IMR-90 (cell line): ENCODE results near the gene FANCE. TPM values are rescaled to one million over a fixed set of nuclear protein-coding genes. Genes with fewer than 3 reads are reported as not detected.

Source experiments
- ATAC-seq: fragments of 200-7000 bp; cut with Tn5 transposase; 2 replicates; pipeline ENCODE4 v1.9.1; 2020; ENCODE audit warnings: low read depth, mild to moderate bottlenecking, moderate library complexity
- BruUV-seq: library from RNA; stranded (reverse); fragments of 400-500 nt; replicated peaks from 2 replicates; lab custom pipeline; 2021; lab: Mats Ljungman, UMichigan
- CTCF ChIA-PET: fragments of 300-600 bp; formaldehyde crosslinking; extraction: SDS; loops from one replicate; lab custom pipeline; 2021; ENCODE audit warnings: antibody characterized with exemption; lab: Yijun Ruan, JAX
- POLR2A ChIA-PET: fragments of 300-600 bp; sonication (Branson Sonifier 250); formaldehyde crosslinking; loops from one replicate; lab custom pipeline; 2022; ENCODE audit warnings: antibody characterized with exemption; ENCODE audit not compliant: unreplicated experiment; lab: Charles Lee
- DNase-seq: peaks from one replicate; pipeline ENCODE4 v3.0.0; 2013
- H2AFZ ChIP-seq: replicated peaks from 2 replicates; pipeline ENCODE3; 2013; ENCODE audit warnings: low read length, mild to moderate bottlenecking; ENCODE audit not compliant: poor library complexity
- H2AK5ac ChIP-seq: 2 replicates; pipeline ENCODE4 v1.6.1; 2013; ENCODE audit warnings: low read depth, low read length, inconsistent platforms
- H2AK9ac ChIP-seq: replicated peaks from 2 replicates; pipeline ENCODE3; 2013; ENCODE audit warnings: mild to moderate bottlenecking, low read depth, low read length, moderate library complexity; ENCODE audit not compliant: poor library complexity
- H2BK120ac ChIP-seq: 2 replicates; pipeline ENCODE4 v1.6.1; 2013; ENCODE audit warnings: low read depth, low read length, inconsistent platforms
- H2BK15ac ChIP-seq: 3 replicates; pipeline ENCODE4 v1.6.1; 2013; ENCODE audit warnings: low read depth, low read length, inconsistent platforms
- H2BK20ac ChIP-seq: 2 replicates; pipeline ENCODE4 v1.6.1; 2013; ENCODE audit warnings: low read depth, mild to moderate bottlenecking, inconsistent platforms, low read length, moderate library complexity
- H2BK5ac ChIP-seq: 2 replicates; pipeline ENCODE4 v1.6.1; 2013; ENCODE audit warnings: mild to moderate bottlenecking, low read depth, low read length, inconsistent platforms; ENCODE audit not compliant: poor library complexity, severe bottlenecking
- H3K14ac ChIP-seq: replicated peaks from 2 replicates; pipeline ENCODE4 v1.6.1; 2013; ENCODE audit warnings: low read depth, low read length, inconsistent platforms
- H3K18ac ChIP-seq: 2 replicates; pipeline ENCODE4 v1.6.1; 2013; ENCODE audit warnings: low read depth, low read length, control low read depth
- H3K23ac ChIP-seq: 2 replicates; pipeline ENCODE4 v1.6.1; 2013; ENCODE audit warnings: low read depth, low read length, inconsistent platforms
- H3K27ac ChIP-seq: 2 replicates; pipeline ENCODE4 v1.5.1; 2013; ENCODE audit warnings: mild to moderate bottlenecking, control low read depth, low read length; ENCODE audit not compliant: insufficient read depth
- H3K27me3 ChIP-seq: 2 replicates; pipeline ENCODE4 v1.6.1; 2013; ENCODE audit warnings: low read length; ENCODE audit not compliant: control insufficient read depth, insufficient read depth
- H3K36me3 ChIP-seq: 2 replicates; pipeline ENCODE4 v1.6.1; 2013; ENCODE audit warnings: low read length, mixed read lengths; ENCODE audit not compliant: control insufficient read depth, insufficient read depth
- H3K4ac ChIP-seq: 2 replicates; pipeline ENCODE4 v1.6.1; 2013; ENCODE audit warnings: low read depth, low read length, inconsistent platforms
- H3K4me1 ChIP-seq: 2 replicates; pipeline ENCODE4 v1.6.1; 2013; ENCODE audit warnings: low read length, mixed read lengths; ENCODE audit not compliant: control insufficient read depth, insufficient read depth
- H3K4me2 ChIP-seq: 2 replicates; pipeline ENCODE4 v1.6.1; 2013; ENCODE audit warnings: low read depth, mild to moderate bottlenecking, control low read depth, low read length, moderate library complexity
- H3K4me3 ChIP-seq: 2 replicates; pipeline ENCODE4 v1.5.1; 2013; ENCODE audit warnings: low read depth, mild to moderate bottlenecking, control low read depth, low read length, moderate library complexity; ENCODE audit not compliant: insufficient read depth
- H3K56ac ChIP-seq: 2 replicates; pipeline ENCODE4 v1.6.1; 2013; ENCODE audit warnings: low read length, inconsistent platforms; ENCODE audit not compliant: insufficient read depth; ENCODE audit errors: extremely low read depth
- H3K79me1 ChIP-seq, 2 experiments: 2 replicates each; pipeline ENCODE4 v1.6.1; 2013; ENCODE audit warnings: low read length in 2 of 2, inconsistent platforms in 1 of 2, low read depth in 1 of 2
- H3K9ac ChIP-seq: 2 replicates; pipeline ENCODE4 v1.6.1; 2013; ENCODE audit warnings: low read depth, low read length, control low read depth
- H3K9me1 ChIP-seq: 2 replicates; pipeline ENCODE4 v1.6.1; 2013; ENCODE audit warnings: low read length, inconsistent platforms; ENCODE audit not compliant: insufficient read depth
- H3K9me3 ChIP-seq: 2 replicates; pipeline ENCODE4 v1.6.1; 2013; ENCODE audit warnings: low read length; ENCODE audit not compliant: control insufficient read depth, insufficient read depth
- H4K20me1 ChIP-seq: 2 replicates; pipeline ENCODE4 v1.6.1; 2013; ENCODE audit warnings: low read length, inconsistent platforms; ENCODE audit not compliant: insufficient read depth
- H4K5ac ChIP-seq: 2 replicates; pipeline ENCODE4 v1.6.1; 2013; ENCODE audit warnings: mild to moderate bottlenecking, low read depth, low read length, control low read depth
- H4K8ac ChIP-seq, 2 experiments: 2 replicates each; pipeline ENCODE4 v1.6.1; 2013; ENCODE audit warnings: low read depth in 2 of 2, low read length in 2 of 2, control low read depth in 1 of 2, inconsistent platforms in 1 of 2
- H4K91ac ChIP-seq: 2 replicates; pipeline ENCODE4 v1.6.1; 2013; ENCODE audit warnings: low read depth, low read length, inconsistent platforms; ENCODE audit not compliant: insufficient read depth
- BHLHE40 ChIP-seq: fragments of 150-350 bp; IDR thresholded peaks from 2 replicates; pipeline ENCODE4 v1.6.1; 2016; ENCODE audit warnings: mild to moderate bottlenecking, low read depth, low read length
- FOS ChIP-seq: fragments of 150-350 bp; IDR thresholded peaks from 2 replicates; pipeline ENCODE4 v1.6.1; 2016; ENCODE audit warnings: low read depth, low read length
- MAFK ChIP-seq: IDR thresholded peaks from 2 replicates; pipeline ENCODE4 v1.6.1; 2012; ENCODE audit warnings: low read depth, low read length, improper control_type of control experiment
- MAZ ChIP-seq: IDR thresholded peaks from 2 replicates; pipeline ENCODE4 v1.6.1; 2012; ENCODE audit warnings: low read depth, mild to moderate bottlenecking, low read length, improper control_type of control experiment, moderate library complexity, borderline replicate concordance
- MXI1 ChIP-seq: IDR thresholded peaks from 2 replicates; pipeline ENCODE4 v1.6.1; 2012; ENCODE audit warnings: low read depth, mild to moderate bottlenecking, low read length, moderate library complexity, borderline replicate concordance
- POLR2A ChIP-seq: IDR thresholded peaks from 2 replicates; pipeline ENCODE4 v1.6.1; 2012; ENCODE audit warnings: mild to moderate bottlenecking, low read depth, low read length
- RAD21 ChIP-seq: IDR thresholded peaks from 2 replicates; pipeline ENCODE4 v1.6.1; 2012; ENCODE audit warnings: low read length, improper control_type of control experiment
- RCOR1 ChIP-seq: IDR thresholded peaks from 2 replicates; pipeline ENCODE4 v1.6.1; 2012; ENCODE audit warnings: mild to moderate bottlenecking, low read length, improper control_type of control experiment; ENCODE audit not compliant: insufficient replicate concordance
- RFX5 ChIP-seq: IDR thresholded peaks from 2 replicates; pipeline ENCODE4 v1.8.0; 2012; ENCODE audit warnings: low read depth, mild to moderate bottlenecking, low read length, moderate library complexity
- SMC3 ChIP-seq: fragments of 150-350 bp; IDR thresholded peaks from 2 replicates; pipeline ENCODE4 v1.6.1; 2016; ENCODE audit warnings: low read depth, mild to moderate bottlenecking, antibody characterized with exemption, low read length, moderate library complexity
- WGBS, 2 experiments: methylation state at CpG; one replicate each; pipeline versions ENCODE4 v1.1.5 to v1.1.7; 2013; ENCODE audit warnings: missing lambda C conversion rate in 2 of 2; ENCODE audit not compliant: insufficient read length in 1 of 2; ENCODE audit errors: extremely low coverage in 2 of 2; 5-methylcytosine and 5-hydroxymethylcytosine counted together
- dilution Hi-C: fragments of 300-500 bp; cut with HindIII; formaldehyde crosslinking; loops from one replicate; pipeline ENCODE4 v1.14.3; 2018; ENCODE audit warnings: low sequenced_read_pairs; ENCODE audit not compliant: unreplicated experiment
- in situ Hi-C: fragments of 300-500 bp; cut with MboI; formaldehyde crosslinking; loops from 3 replicates; pipeline ENCODE4 v1.14.3; 2019; ENCODE audit warnings: low sequenced_read_pairs, inconsistent platforms, mixed read lengths
- intact Hi-C: fragments of 100-400 bp; cut with micrococcal nuclease; formaldehyde crosslinking; loops from 2 replicates; pipeline ENCODE4 v1.10.0; 2022
- polyA plus RNA-seq, 3 experiments: library from polyadenylated mRNA; depleted of rRNA; stranded (reverse); fragments of >200 nt; gene quantifications; 2 replicates each; pipeline ENCODE4 v1.2.3, GENCODE V29; 2012; ENCODE audit warnings: low replicate concordance in 1 of 3
- total RNA-seq: library from RNA; depleted of rRNA; stranded (reverse); fragments of >200 nt; gene quantifications from 2 replicates; pipeline ENCODE4 v1.2.3, GENCODE V29; 2012
- TF ChIP-seq, protein P1 (sequence below): conservative IDR thresholded peaks from 2 replicates; pipeline ENCODE4 v1.5.1; 2012; ENCODE audit warnings: mild to moderate bottlenecking, low read depth, low read length, improper control_type of control experiment
- TF ChIP-seq, protein P2 (sequence below): fragments of 150-350 bp; IDR thresholded peaks from 2 replicates; pipeline ENCODE4 v1.6.1; 2017; ENCODE audit warnings: mild to moderate bottlenecking, antibody characterized with exemption, low read length, low read depth
- TF ChIP-seq, protein P3 (sequence below): fragments of 150-350 bp; IDR thresholded peaks from 2 replicates; pipeline ENCODE4 v1.6.1; 2016; ENCODE audit warnings: low read depth, mild to moderate bottlenecking, low read length, moderate library complexity, borderline replicate concordance

The FANCE gene
- total and polyA plus RNA-seq, 2 of the 4 experiments (the other 2 are of a cell fraction) = 7.1 to 9.1 TPM

DNA sequence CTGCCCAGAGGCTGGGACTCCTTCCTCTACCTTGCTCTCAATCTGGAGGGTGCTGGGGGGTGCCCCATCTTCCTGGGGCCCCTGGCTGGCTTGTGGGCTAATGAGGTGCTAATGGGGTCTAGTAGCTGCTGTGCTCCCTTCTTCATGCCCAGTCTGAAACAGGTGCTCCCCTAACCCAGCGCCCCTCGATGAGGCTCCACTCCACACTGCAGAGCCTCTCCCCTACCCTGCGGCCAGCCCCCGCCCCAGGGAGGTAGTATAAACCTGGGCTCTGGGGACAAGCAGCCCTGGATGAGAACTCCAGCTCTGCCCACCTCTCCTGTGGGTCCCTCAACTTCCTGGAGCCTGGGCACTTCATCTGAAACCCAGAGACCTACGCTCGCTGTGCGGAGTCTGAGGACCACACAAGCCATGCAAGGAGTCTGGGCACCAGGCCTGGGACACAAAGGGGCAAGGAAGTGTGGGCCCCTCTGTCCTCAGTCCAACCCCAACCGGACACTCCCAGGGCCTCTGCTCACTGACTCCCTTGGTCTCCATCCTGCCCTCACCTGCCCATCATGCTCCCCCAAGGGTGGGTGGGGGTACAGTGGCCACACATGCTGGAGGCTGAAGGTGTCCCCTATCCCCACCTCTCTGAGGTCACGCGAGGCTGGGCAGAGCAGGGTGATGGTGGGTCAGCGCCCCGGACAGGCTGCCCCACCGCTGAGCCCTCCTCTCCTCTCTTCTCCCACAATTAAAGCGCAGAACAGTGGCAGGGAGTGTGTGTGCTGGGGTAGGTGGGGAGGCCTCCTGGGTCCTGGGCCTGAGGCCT lies 22.2 kb downstream of the FANCE start:
- Histone ChIP-seq H3K4ac (no peak overlapping the region), H4K5ac (no peak overlapping the region), H3K4me3 (no peak overlapping the region), H3K23ac (no peak overlapping the region), H4K8ac (no peak overlapping the region), H3K36me3 (peaks cover 65% of the 10 kb centered on the region), H2BK120ac (no peak overlapping the region), H4K91ac (no peak overlapping the region), H3K14ac (no peak overlapping the region), H3K56ac (no peak overlapping the region), H2AK9ac (peak overlapping the region; percentile 57), H2AFZ (no peak overlapping the region), H2AK5ac (no peak overlapping the region), H3K9me3 (no peaks in the 10 kb centered on the region), H3K4me1 (peaks cover 10% of the 10 kb centered on the region), H4K20me1 (peaks cover 63% of the 10 kb centered on the region), H3K18ac (no peak overlapping the region), H2BK20ac (no peak overlapping the region), H3K4me2 (no peak overlapping the region), H2BK15ac (no peak overlapping the region), H3K27ac (no peak overlapping the region), H3K27me3 (no peaks in the 10 kb centered on the region), H3K79me1 (peaks cover 7 to 47% of the 10 kb centered on the region in 2 experiments; a peak in 3 of 4 replicates), H2BK5ac (no peak overlapping the region), H3K9me1 (0 out of 2 replicates have a peak, but pooled peaks cover 6% of the 10 kb centered on the region), H3K9ac (no peak overlapping the region)
- intact Hi-C loops (no loop called here), in situ Hi-C loops (no loop called here), dilution Hi-C loops (no loop called here)
- POLR2A ChIA-PET = interaction anchor here (0.6 to 0.9 kb wide), 5 partner anchors 7 to 441 kb away, joined by 3 to 7 read pairs (median 4); no protein-coding TSS in a partner anchor
- ATAC-seq (peak; percentile 3), DNase-seq (no peak)
- WGBS, 2 experiments = 95% methylated on average over 4 of the region's 14 CpGs; no CpG with 5 or more reads in 1 of the 2 experiments
- CTCF ChIA-PET = no interaction called here
- TF ChIP-seq RAD21 = no peak
- TF ChIP-seq, protein P1, sequence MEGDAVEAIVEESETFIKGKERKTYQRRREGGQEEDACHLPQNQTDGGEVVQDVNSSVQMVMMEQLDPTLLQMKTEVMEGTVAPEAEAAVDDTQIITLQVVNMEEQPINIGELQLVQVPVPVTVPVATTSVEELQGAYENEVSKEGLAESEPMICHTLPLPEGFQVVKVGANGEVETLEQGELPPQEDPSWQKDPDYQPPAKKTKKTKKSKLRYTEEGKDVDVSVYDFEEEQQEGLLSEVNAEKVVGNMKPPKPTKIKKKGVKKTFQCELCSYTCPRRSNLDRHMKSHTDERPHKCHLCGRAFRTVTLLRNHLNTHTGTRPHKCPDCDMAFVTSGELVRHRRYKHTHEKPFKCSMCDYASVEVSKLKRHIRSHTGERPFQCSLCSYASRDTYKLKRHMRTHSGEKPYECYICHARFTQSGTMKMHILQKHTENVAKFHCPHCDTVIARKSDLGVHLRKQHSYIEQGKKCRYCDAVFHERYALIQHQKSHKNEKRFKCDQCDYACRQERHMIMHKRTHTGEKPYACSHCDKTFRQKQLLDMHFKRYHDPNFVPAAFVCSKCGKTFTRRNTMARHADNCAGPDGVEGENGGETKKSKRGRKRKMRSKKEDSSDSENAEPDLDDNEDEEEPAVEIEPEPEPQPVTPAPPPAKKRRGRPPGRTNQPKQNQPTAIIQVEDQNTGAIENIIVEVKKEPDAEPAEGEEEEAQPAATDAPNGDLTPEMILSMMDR = no peak
- TF ChIP-seq FOS = no peak
- TF ChIP-seq, protein P2, sequence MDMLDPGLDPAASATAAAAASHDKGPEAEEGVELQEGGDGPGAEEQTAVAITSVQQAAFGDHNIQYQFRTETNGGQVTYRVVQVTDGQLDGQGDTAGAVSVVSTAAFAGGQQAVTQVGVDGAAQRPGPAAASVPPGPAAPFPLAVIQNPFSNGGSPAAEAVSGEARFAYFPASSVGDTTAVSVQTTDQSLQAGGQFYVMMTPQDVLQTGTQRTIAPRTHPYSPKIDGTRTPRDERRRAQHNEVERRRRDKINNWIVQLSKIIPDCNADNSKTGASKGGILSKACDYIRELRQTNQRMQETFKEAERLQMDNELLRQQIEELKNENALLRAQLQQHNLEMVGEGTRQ = no peak
- TF ChIP-seq POLR2A = no peak; the same call in 1 of the 2 replicates
- no peak for TF ChIP-seq SMC3
- no peak for TF ChIP-seq BHLHE40
- TF ChIP-seq MAFK = no peak
- TF ChIP-seq RFX5 = no peak
- TF ChIP-seq RCOR1 = no peak
- no peak for TF ChIP-seq MXI1
- TF ChIP-seq MAZ = no peak
- TF ChIP-seq, protein P3, sequence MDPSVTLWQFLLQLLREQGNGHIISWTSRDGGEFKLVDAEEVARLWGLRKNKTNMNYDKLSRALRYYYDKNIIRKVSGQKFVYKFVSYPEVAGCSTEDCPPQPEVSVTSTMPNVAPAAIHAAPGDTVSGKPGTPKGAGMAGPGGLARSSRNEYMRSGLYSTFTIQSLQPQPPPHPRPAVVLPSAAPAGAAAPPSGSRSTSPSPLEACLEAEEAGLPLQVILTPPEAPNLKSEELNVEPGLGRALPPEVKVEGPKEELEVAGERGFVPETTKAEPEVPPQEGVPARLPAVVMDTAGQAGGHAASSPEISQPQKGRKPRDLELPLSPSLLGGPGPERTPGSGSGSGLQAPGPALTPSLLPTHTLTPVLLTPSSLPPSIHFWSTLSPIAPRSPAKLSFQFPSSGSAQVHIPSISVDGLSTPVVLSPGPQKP = no peak
- BruUV-seq = no TSS peak
